ENCODE data around the gene ESPL1.

- TF ChIP-seq, protein P1, sequence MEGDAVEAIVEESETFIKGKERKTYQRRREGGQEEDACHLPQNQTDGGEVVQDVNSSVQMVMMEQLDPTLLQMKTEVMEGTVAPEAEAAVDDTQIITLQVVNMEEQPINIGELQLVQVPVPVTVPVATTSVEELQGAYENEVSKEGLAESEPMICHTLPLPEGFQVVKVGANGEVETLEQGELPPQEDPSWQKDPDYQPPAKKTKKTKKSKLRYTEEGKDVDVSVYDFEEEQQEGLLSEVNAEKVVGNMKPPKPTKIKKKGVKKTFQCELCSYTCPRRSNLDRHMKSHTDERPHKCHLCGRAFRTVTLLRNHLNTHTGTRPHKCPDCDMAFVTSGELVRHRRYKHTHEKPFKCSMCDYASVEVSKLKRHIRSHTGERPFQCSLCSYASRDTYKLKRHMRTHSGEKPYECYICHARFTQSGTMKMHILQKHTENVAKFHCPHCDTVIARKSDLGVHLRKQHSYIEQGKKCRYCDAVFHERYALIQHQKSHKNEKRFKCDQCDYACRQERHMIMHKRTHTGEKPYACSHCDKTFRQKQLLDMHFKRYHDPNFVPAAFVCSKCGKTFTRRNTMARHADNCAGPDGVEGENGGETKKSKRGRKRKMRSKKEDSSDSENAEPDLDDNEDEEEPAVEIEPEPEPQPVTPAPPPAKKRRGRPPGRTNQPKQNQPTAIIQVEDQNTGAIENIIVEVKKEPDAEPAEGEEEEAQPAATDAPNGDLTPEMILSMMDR (IDR thresholded peaks at IDR 0.05) = no peak
- no peak for TF ChIP-seq HDAC2 (IDR thresholded peaks at IDR 0.05)
- no peak for TF ChIP-seq KDM1A (IDR thresholded peaks at IDR 0.05; ENCODE audit: low read depth)
Observed at GRCh38 chr12:53340398-53340797, 72.3 kb downstream of the ESPL1 start.
